WTC11 (cell line): ENCODE data around the gene GSTM4. TPM values are rescaled to one million over a fixed set of nuclear protein-coding genes. Genes with fewer than 3 reads are reported as not detected.

Source experiments
- ATAC-seq: fragments of 200-7000 bp; cut with Tn5 transposase; 2 replicates; pipeline ENCODE4 v1.10.0; 2021; ENCODE audit warnings: mild to moderate bottlenecking, moderate library complexity
- CTCF ChIA-PET: fragments of 300-600 bp; sonication (Branson Sonifier 250); formaldehyde crosslinking; loops from one replicate; lab custom pipeline; 2021; ENCODE audit warnings: antibody characterized with exemption; lab: Charles Lee
- POLR2A ChIA-PET: fragments of 350-600 bp; sonication (Branson Sonifier 250); formaldehyde crosslinking; loops from one replicate; lab custom pipeline; 2021; ENCODE audit warnings: antibody characterized with exemption; lab: Charles Lee
- DNase-seq: peaks from one replicate; pipeline ENCODE4 v3.0.0; 2021; ENCODE audit warnings: low spot score
- H3K27ac Mint-ChIP-seq: 2 replicates; pipeline ENCODE4 v1.8.0; 2021; ENCODE audit warnings: mixed read lengths
- H3K27me3 Mint-ChIP-seq: 2 replicates; pipeline ENCODE4 v1.8.0; 2021; ENCODE audit warnings: low read depth, mild to moderate bottlenecking, moderate library complexity, mixed read lengths
- H3K36me3 Mint-ChIP-seq: 2 replicates; pipeline ENCODE4 v1.8.0; 2021; ENCODE audit warnings: mixed read lengths
- H3K4me1 Mint-ChIP-seq: 2 replicates; pipeline ENCODE4 v1.8.0; 2022; ENCODE audit warnings: mixed read lengths
- H3K4me3 Mint-ChIP-seq: 2 replicates; pipeline ENCODE4 v1.8.0; 2021; ENCODE audit warnings: mild to moderate bottlenecking, moderate library complexity, mixed read lengths
- H3K9me3 Mint-ChIP-seq: 2 replicates; pipeline ENCODE4 v1.8.0; 2021; ENCODE audit warnings: mixed read lengths
- AR ChIP-seq: fragments of 250-450 bp; sonication (Bioruptor Pico); IDR thresholded peaks from 2 replicates; pipeline ENCODE4 v1.9.0; 2021; ENCODE audit warnings: mild to moderate bottlenecking
- CREM ChIP-seq: sonication (generic); formaldehyde crosslinking; IDR thresholded peaks from 2 replicates; pipeline ENCODE4 v1.8.1; 2022; ENCODE audit warnings: mild to moderate bottlenecking, missing genetic modification reagents, moderate library complexity
- E2F4 ChIP-seq: sonication (generic); formaldehyde crosslinking; IDR thresholded peaks from 2 replicates; pipeline ENCODE4 v1.8.1; 2022; ENCODE audit warnings: low read depth, mild to moderate bottlenecking, moderate library complexity, missing genetic modification reagents, borderline replicate concordance
- E2F5 ChIP-seq: sonication (generic); formaldehyde crosslinking; IDR thresholded peaks from 2 replicates; pipeline ENCODE4 v1.8.1; 2022; ENCODE audit warnings: mild to moderate bottlenecking, moderate library complexity, missing genetic modification reagents
- FOXP4 ChIP-seq: sonication (generic); formaldehyde crosslinking; IDR thresholded peaks from 2 replicates; pipeline ENCODE4 v1.8.0; 2022; ENCODE audit warnings: mild to moderate bottlenecking, missing genetic modification reagents
- JAZF1 ChIP-seq: fragments of 250-450 bp; sonication (Bioruptor Pico); IDR thresholded peaks from 2 replicates; pipeline ENCODE4 v1.9.0; 2021; ENCODE audit warnings: moderate library complexity, mild to moderate bottlenecking, inconsistent platforms
- JUN ChIP-seq: sonication (generic); formaldehyde crosslinking; IDR thresholded peaks from 2 replicates; pipeline ENCODE4 v1.8.0; 2023; ENCODE audit warnings: mild to moderate bottlenecking, missing genetic modification reagents
- MAX ChIP-seq: sonication (generic); formaldehyde crosslinking; IDR thresholded peaks from 2 replicates; pipeline ENCODE4 v1.8.0; 2022; ENCODE audit warnings: mild to moderate bottlenecking, missing genetic modification reagents
- MYBL2 ChIP-seq: sonication (generic); formaldehyde crosslinking; IDR thresholded peaks from 2 replicates; pipeline ENCODE4 v1.8.1; 2023; ENCODE audit warnings: mild to moderate bottlenecking, moderate library complexity, missing genetic modification reagents
- NFATC4 ChIP-seq: fragments of 250-450 bp; sonication (Bioruptor Pico); IDR thresholded peaks from 2 replicates; pipeline ENCODE4 v1.9.0; 2021; ENCODE audit warnings: mild to moderate bottlenecking
- NR2C2 ChIP-seq: sonication (generic); formaldehyde crosslinking; IDR thresholded peaks from 2 replicates; pipeline ENCODE4 v1.8.0; 2022; ENCODE audit warnings: mild to moderate bottlenecking, missing genetic modification reagents
- RELA ChIP-seq: sonication (generic); formaldehyde crosslinking; IDR thresholded peaks from 2 replicates; pipeline ENCODE4 v1.8.1; 2022; ENCODE audit warnings: missing genetic modification reagents, mild to moderate bottlenecking, borderline replicate concordance
- STAT6 ChIP-seq: sonication (generic); formaldehyde crosslinking; conservative IDR thresholded peaks from 2 replicates; pipeline ENCODE4 v1.8.1; 2023; ENCODE audit warnings: mild to moderate bottlenecking, low read depth, missing genetic modification reagents, moderate library complexity
- ZBTB21 ChIP-seq: sonication (generic); formaldehyde crosslinking; IDR thresholded peaks from 2 replicates; pipeline ENCODE4 v1.8.1; 2023; ENCODE audit warnings: mild to moderate bottlenecking, missing genetic modification reagents, borderline replicate concordance
- ZNF219 ChIP-seq: sonication (generic); formaldehyde crosslinking; IDR thresholded peaks from 2 replicates; pipeline ENCODE4 v1.8.0; 2023; ENCODE audit warnings: missing genetic modification reagents, mild to moderate bottlenecking, borderline replicate concordance
- ZNF232 ChIP-seq: sonication (generic); formaldehyde crosslinking; IDR thresholded peaks from 2 replicates; pipeline ENCODE4 v1.8.0; 2022; ENCODE audit warnings: mild to moderate bottlenecking, missing genetic modification reagents
- ZNF263 ChIP-seq: sonication (generic); formaldehyde crosslinking; IDR thresholded peaks from 2 replicates; pipeline ENCODE4 v1.8.1; 2022; ENCODE audit warnings: low read depth, mild to moderate bottlenecking, moderate library complexity, missing genetic modification reagents
- ZNF423 ChIP-seq: fragments of 250-450 bp; sonication (Bioruptor Pico); IDR thresholded peaks from 2 replicates; pipeline ENCODE4 v2.1.2; 2022; ENCODE audit warnings: mild to moderate bottlenecking, moderate library complexity
- ZSCAN18 ChIP-seq: fragments of 250-450 bp; sonication (Bioruptor Pico); IDR thresholded peaks from 2 replicates; pipeline ENCODE4 v2.1.2; 2022; ENCODE audit warnings: mild to moderate bottlenecking, moderate library complexity
- total RNA-seq: library from RNA; stranded (reverse); gene quantifications from 3 replicates; pipeline ENCODE4 v1.2.3, GENCODE V29; 2021

GSTM4 gene
- total RNA-seq, 1 experiment from 2014 or later, result 16.7 TPM

GRCh38 chr1:109626682-109627408, 29.1 kb upstream of the GSTM4 start:
- Mint-ChIP-seq H3K27me3 (no peaks in the 10 kb centered on the region), H3K9me3 (no peaks in the 10 kb centered on the region), H3K36me3 (peaks cover 28% of the 10 kb centered on the region), H3K4me1 (peaks cover 17% of the 10 kb centered on the region), H3K4me3 (no peak overlapping the region), H3K27ac (no peak overlapping the region)
- ChIA-PET CTCF (interaction anchor here (1.0 to 4.7 kb wide), 3 partner anchors 13 to 81 kb away, joined by 3 to 31 read pairs (median 8); no protein-coding TSS in a partner anchor), POLR2A (interaction anchor here (0.6 kb wide), 1 partner anchor 17 kb away, joined by 3 read pairs; no protein-coding TSS in a partner anchor)
- DNase-seq, result no peak
- no peak for ATAC-seq
- TF ChIP-seq STAT6, result no peak
- no peak for TF ChIP-seq MAX
- TF ChIP-seq CREM (CRISPR knock-in tag), result no peak
- no peak for TF ChIP-seq ZNF263 (CRISPR knock-in tag)
- TF ChIP-seq ZNF423 (CRISPR knock-in tag), result no peak
- no peak for TF ChIP-seq MYBL2 (CRISPR knock-in tag)
- TF ChIP-seq RELA (CRISPR knock-in tag), result no peak
- TF ChIP-seq ZNF219 (CRISPR knock-in tag), result no peak
- no peak for TF ChIP-seq ZNF232 (CRISPR knock-in tag)

- Mint-ChIP-seq H3K4me3 (no peak overlapping the region), H3K27me3 (no peaks in the 10 kb centered on the region), H3K4me1 (peaks cover 11% of the 10 kb centered on the region; the same call in 1 of the 2 replicates), H3K36me3 (peaks cover 30% of the 10 kb centered on the region), H3K9me3 (no peaks in the 10 kb centered on the region), H3K27ac (no peak overlapping the region)
- DNase-seq (no peak), ATAC-seq (no peak)
- no peak for TF ChIP-seq JUN (CRISPR knock-in tag)
- TF ChIP-seq FOXP4 (CRISPR knock-in tag), result no peak
- no peak for TF ChIP-seq NFATC4 (CRISPR knock-in tag)
- TF ChIP-seq NR2C2, result no peak
- TF ChIP-seq E2F4 (CRISPR knock-in tag), result no peak
- no peak for TF ChIP-seq E2F5
- TF ChIP-seq JAZF1, result no peak
- TF ChIP-seq ZSCAN18 (CRISPR knock-in tag), result no peak
- no peak for TF ChIP-seq ZBTB21 (CRISPR knock-in tag)
- TF ChIP-seq AR (CRISPR knock-in tag), result no peak
- POLR2A ChIA-PET, result no interaction called here
- CTCF ChIA-PET, result interaction anchor here (0.5 to 4.6 kb wide), 3 partner anchors 12 to 28 kb away, joined by 3 to 80 read pairs (median 4); partner anchors contain the start of gene GSTM4
These were observed 28.1 kb upstream of the GSTM4 start for GRCh38 chr1:109627692-109628399.
